ENCODE data around the gene WDR43. TPM values are rescaled to one million over a fixed set of nuclear protein-coding genes. Genes with fewer than 3 reads are reported as not detected.

Gene WDR43
- total and polyA plus RNA-seq, 7 donors, result 8.4 to 45.3 (median 24.9) TPM

GRCh38 chr2:28944535-28945248, 50.2 kb downstream of the WDR43 start:
- WGBS, 2 donors, result 93% methylated on average over 14 of the region's 14 CpGs
- Histone ChIP-seq H3K4me3 (no peak overlapping the region), H3K36me3 (peaks cover 19 to 87% (median 20%) of the 10 kb centered on the region in 4 donors), H3K9me3 (no peaks in the 10 kb centered on the region), H3K27me3 (no peaks in the 10 kb centered on the region), H3K27ac (no peak overlapping the region), H3K4me1 (no peaks in the 10 kb centered on the region)
- no peak for DNase-seq
- TF ChIP-seq POLR2A (IDR thresholded peaks at IDR 0.05) (no peak), POLR2AphosphoS5 (IDR thresholded peaks at IDR 0.05) (no peak), EP300 (IDR thresholded peaks at IDR 0.05) (no peak)
- TF ChIP-seq, protein P1, sequence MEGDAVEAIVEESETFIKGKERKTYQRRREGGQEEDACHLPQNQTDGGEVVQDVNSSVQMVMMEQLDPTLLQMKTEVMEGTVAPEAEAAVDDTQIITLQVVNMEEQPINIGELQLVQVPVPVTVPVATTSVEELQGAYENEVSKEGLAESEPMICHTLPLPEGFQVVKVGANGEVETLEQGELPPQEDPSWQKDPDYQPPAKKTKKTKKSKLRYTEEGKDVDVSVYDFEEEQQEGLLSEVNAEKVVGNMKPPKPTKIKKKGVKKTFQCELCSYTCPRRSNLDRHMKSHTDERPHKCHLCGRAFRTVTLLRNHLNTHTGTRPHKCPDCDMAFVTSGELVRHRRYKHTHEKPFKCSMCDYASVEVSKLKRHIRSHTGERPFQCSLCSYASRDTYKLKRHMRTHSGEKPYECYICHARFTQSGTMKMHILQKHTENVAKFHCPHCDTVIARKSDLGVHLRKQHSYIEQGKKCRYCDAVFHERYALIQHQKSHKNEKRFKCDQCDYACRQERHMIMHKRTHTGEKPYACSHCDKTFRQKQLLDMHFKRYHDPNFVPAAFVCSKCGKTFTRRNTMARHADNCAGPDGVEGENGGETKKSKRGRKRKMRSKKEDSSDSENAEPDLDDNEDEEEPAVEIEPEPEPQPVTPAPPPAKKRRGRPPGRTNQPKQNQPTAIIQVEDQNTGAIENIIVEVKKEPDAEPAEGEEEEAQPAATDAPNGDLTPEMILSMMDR (IDR thresholded peaks at IDR 0.05), result no peak
- intact Hi-C loops (cut with DNase I), result no loop called here

- intact Hi-C loops (cut with DNase I), result no loop called here
- TF ChIP-seq POLR2A (IDR thresholded peaks at IDR 0.05) (no peak), EP300 (IDR thresholded peaks at IDR 0.05) (no peak), POLR2AphosphoS5 (IDR thresholded peaks at IDR 0.05) (no peak)
- TF ChIP-seq, protein P1 (IDR thresholded peaks at IDR 0.05), result no peak
- no peaks in the 10 kb centered on the region for H3K27me3 ChIP-seq
- H3K36me3 ChIP-seq, result peaks cover 13 to 62% (median 18%) of the 10 kb centered on the region in 4 donors
- WGBS, 2 donors, result 96 to 98% methylated on average over 2 of the region's 2 CpGs
- no peak overlapping the region for H3K4me3 ChIP-seq
- no peak overlapping the region for H3K27ac ChIP-seq
- no peaks in the 10 kb centered on the region for H3K9me3 ChIP-seq
- H3K4me1 ChIP-seq, result peaks cover 0 to 15% (median 10%) of the 10 kb centered on the region in 4 donors
- no peak for DNase-seq
Measured at GRCh38 chr2:28948160-28948559, 53.7 kb downstream of the WDR43 start.

GRCh38 chr2:28949190-28949589, 54.7 kb downstream of the WDR43 start:
- Histone ChIP-seq H3K27ac (no peak overlapping the region), H3K9me3 (no peaks in the 10 kb centered on the region), H3K36me3 (peaks cover 10 to 51% (median 13%) of the 10 kb centered on the region in 4 donors), H3K27me3 (no peaks in the 10 kb centered on the region), H3K4me3 (no peak overlapping the region), H3K4me1 (peaks cover 0 to 15% (median 10%) of the 10 kb centered on the region in 4 donors)
- TF ChIP-seq EP300 (IDR thresholded peaks at IDR 0.05) (no peak), POLR2A (IDR thresholded peaks at IDR 0.05) (no peak), POLR2AphosphoS5 (IDR thresholded peaks at IDR 0.05) (no peak)
- TF ChIP-seq, protein P1 (IDR thresholded peaks at IDR 0.05), result no peak
- intact Hi-C loops (cut with DNase I), result no loop called here
- 98% methylated on average over 1 of the region's 1 CpG for WGBS, 2 donors
- DNase-seq, result no peak

DNA sequence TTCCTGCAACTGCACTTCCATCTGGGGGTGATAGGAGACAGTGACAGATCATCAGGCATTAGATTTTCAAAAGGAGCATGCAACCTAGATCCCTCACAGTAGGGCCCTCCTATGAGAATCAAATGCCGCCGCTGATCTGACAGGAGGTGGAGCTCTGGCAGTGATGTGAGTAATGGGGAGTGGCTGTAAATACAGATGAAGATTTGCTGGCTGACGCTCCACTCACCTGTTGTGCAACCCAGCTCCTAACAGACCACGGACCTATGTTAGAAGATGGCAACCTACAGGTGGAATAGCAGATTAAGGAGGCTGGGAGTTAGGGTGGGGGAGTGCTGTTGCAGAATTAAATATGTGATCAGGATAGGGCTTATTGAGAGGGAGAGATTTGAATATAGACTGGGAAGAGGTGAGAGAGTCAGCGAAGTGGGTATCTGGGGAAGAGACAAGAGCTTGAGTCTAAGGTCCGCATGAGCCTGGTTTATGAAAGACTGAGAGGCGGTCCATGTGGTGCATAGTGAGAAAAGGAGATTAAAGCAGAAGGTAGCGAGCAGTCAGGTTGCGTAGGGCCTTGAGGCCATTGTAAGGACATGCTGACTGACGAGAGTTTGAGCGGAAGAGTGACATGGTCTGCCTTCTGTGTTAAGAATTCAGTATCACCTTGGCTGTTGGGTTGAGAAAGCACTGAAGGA, 55.3 kb downstream of the WDR43 start:
- H3K4me1 ChIP-seq, result peaks cover 0 to 15% (median 10%) of the 10 kb centered on the region in 4 donors
- intact Hi-C loops (cut with DNase I), result loop anchor here (10.0 kb wide), 2 partner anchors 165 to 1135 kb away; partner anchors contain the start of gene CLIP4
- TF ChIP-seq POLR2AphosphoS5 (IDR thresholded peaks at IDR 0.05) (no peak), POLR2A (IDR thresholded peaks at IDR 0.05) (no peak), EP300 (IDR thresholded peaks at IDR 0.05) (no peak)
- TF ChIP-seq, protein P1 (IDR thresholded peaks at IDR 0.05), result no peak
- no peaks in the 10 kb centered on the region for H3K27me3 ChIP-seq
- 88 to 89% methylated on average over 11 of the region's 11 CpGs for WGBS, 2 donors
- peaks cover 8 to 46% (median 13%) of the 10 kb centered on the region in 4 donors for H3K36me3 ChIP-seq
- no peak overlapping the region for H3K4me3 ChIP-seq
- no peaks in the 10 kb centered on the region for H3K9me3 ChIP-seq
- no peak for DNase-seq
- H3K27ac ChIP-seq, result no peak overlapping the region

Measured in sigmoid colon (tissue), 7 donors.